C4-2B (cell line): ENCODE measurements around the gene FBXL17.

Experiments
- CTCF ChIP-seq: fragments of 450-650 bp; conservative IDR thresholded peaks from 2 replicates; pipeline ENCODE4 v1.5.1; 2017; ENCODE audit warnings: mild to moderate bottlenecking
- ZFX ChIP-seq: fragments of 450-650 bp; IDR thresholded peaks from 2 replicates; pipeline ENCODE4 v1.6.1; 2017

GRCh38 chr5:108418197-108418596 is 36.3 kb upstream of the FBXL17 start:
- TF ChIP-seq CTCF (no peak), ZFX (no peak)
